ENCODE measurements around the gene TCN2.
"Not testable (repeated sequence)": the region's sequence is repeated elsewhere in the genome, so short reads cannot be mapped to it uniquely, and the experiment has no call there.

The TCN2 gene

DNA sequence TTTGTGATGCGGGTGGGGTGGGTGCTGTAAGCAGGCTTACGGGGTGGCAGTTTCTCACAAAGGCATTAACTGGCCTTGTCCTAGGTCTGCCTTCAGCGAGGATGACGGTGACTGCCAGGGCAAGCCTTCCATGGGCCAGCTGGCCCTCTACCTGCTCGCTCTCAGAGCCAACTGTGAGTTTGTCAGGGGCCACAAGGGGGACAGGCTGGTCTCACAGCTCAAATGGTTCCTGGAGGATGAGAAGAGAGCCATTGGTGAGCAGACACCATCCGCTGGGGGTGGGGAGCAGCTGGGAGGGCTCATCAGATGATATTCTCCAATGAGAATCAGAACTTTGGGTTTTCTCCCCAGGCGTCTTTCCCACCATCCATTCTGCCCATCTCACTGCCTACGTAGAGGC is 5.8 kb downstream of the TCN2 start:
- no peak for DNase-seq

GRCh38 chr22:30614268-30614667 is 7.3 kb downstream of the TCN2 start:
- DNase-seq: no peak

- no peak for DNase-seq
These were observed 7.9 kb downstream of the TCN2 start for GRCh38 chr22:30614879-30615278.

- no peak for DNase-seq
These were observed 8.6 kb downstream of the TCN2 start for GRCh38 chr22:30615543-30615954.

GRCh38 chr22:30617819-30618218 is 10.8 kb downstream of the TCN2 start:
- no peak for DNase-seq

GRCh38 chr22:30619909-30620308 is 12.9 kb downstream of the TCN2 start:
- DNase-seq: not testable (repeated sequence)

DNA sequence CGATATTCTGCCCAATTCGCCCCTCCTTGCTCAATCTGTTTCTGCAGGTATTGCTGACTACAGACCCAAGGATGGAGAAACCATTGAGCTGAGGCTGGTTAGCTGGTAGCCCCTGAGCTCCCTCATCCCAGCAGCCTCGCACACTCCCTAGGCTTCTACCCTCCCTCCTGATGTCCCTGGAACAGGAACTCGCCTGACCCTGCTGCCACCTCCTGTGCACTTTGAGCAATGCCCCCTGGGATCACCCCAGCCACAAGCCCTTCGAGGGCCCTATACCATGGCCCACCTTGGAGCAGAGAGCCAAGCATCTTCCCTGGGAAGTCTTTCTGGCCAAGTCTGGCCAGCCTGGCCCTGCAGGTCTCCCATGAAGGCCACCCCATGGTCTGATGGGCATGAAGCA is 19.4 kb downstream of the TCN2 start:
- DNase-seq: no peak

- no peak for DNase-seq
These were observed 20.5 kb downstream of the TCN2 start for GRCh38 chr22:30627471-30627870.

DNA sequence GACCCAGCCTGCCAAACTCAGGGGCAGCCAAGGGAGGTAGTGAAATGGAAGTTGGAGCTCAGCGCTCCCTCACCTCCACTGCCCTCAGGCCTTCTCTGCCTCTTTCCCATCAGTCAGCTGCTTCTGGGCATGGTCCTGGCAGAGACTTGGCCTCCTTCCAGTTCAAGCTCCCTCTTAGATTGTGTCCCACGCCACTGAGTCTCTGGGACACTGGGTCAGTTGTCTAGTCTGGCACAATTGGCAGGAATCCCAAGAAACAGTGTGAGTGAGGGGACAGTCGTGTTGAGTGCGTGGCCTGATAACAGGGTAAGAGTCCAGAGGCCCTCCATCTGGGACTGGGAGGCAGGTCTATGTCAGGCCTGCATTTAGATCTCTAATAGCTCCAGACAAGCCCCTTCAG is 21.5 kb downstream of the TCN2 start:
- DNase-seq: no peak

- DNase-seq: not testable (repeated sequence)
These were observed 24.5 kb downstream of the TCN2 start for GRCh38 chr22:30631469-30631868.

DNA sequence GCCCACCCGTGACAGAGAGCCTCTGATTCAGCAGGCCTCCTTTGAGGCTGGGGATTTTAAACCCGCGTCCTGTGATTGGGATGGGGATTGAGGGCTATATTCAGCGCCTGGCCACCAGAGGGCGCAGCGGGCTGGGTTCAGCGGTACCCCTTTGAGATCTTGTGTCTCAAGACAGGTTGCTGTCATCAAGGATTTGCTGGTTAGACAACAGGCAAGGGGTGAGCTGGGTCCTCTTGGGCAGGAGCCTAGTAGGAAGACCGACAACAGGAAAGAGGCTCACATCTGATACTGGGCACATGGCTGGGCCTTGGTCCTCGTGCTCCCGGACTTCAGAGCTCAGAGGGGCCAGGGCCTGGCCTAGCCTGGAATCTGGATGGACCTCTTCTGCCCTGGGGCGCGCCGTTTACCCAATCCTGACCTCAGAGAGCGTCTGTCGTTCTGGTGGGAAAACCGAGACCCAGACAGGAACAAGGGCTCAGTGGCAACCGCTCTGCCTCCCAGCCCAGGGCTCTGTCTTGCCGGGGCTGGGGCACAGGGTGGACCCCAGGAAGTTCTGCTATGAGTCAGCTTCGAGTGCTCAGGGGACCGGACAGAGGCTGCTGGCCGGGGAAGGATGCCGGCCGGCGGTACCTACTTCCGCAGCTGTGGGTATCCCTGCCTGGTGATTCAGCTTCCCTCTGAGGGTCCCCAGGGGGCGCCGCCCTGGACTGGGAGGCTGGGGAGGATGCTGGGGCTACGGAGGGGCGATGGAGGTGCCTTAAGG is 27.7 kb downstream of the TCN2 start:
- DNase-seq: peak; percentile 28

- DNase-seq: peak; percentile 28
These were observed 28.6 kb downstream of the TCN2 start, which contains the start of gene SLC35E4 for GRCh38 chr22:30635273-30636225. SLC35E4 (plus strand) TSS chr22:30635781; CDS start chr22:30636451, 670 bp downstream.

GRCh38 chr22:30636226-30637077 is 29.5 kb downstream of the TCN2 start:
- DNase-seq: no peak

GRCh38 chr22:30637701-30638114 is 30.7 kb downstream of the TCN2 start:
- no peak for DNase-seq

DNA sequence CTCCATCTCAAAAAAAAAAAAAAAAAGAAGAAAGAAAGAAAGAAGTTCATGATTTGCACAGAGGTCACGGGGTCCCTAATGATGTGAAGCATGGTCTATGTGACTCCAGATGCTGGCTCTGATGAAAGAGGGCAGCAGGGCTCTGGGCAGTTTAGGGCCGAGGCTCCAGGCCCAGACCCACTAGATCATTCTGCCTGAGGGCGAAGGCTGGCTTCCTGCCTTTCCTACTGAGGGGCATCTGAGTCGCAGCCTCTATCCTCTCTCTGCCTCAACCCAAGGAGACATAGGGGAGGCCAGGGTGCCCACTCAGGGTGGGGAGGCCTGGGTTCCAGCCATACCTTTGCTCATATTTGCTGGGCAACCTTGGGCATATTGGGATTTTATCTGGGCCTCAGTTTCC is 33.4 kb downstream of the TCN2 start:
- DNase-seq: no peak

GRCh38 chr22:30640839-30641430 is 34.0 kb downstream of the TCN2 start:
- DNase-seq: no peak

DNA sequence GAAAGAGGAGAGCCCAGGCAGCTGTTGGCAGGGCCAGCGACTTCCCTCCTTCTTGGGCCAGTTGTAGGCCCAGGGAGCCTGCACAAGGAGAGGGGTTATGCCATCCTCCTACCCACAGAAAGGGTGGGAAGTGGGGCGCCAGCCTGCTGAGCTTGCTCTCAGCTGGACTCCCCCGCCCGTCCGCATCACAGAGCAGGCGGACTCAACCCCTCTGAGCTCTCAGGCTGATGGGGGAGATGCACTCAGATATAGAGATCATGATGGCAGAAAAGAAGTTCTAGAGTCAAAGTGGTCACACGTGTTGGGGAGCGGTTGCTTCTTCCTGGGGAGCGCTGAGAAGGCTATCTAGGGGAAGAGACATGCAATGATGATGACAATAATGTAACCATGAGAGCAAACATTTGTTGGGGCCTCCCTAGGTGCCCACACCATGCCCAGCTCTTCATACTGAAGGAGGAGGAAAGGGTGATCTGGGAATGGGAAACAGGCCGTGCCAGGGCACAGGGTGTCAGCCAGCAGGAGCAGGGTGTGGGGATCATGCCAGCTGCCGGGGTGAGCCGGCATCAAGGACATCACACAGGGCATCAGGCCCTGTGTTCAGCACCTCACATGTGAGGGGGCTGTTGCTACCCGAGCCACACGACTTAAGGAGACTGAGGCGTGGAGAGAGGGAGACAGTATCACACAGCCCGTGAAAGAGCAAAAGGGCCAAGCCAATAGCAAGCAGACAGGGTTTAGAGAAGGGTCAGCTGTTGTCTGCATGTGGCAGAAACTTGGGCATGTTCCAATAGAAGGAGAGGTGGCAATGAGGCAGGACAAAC is 36.3 kb downstream of the TCN2 start:
- no peak for DNase-seq

DNA sequence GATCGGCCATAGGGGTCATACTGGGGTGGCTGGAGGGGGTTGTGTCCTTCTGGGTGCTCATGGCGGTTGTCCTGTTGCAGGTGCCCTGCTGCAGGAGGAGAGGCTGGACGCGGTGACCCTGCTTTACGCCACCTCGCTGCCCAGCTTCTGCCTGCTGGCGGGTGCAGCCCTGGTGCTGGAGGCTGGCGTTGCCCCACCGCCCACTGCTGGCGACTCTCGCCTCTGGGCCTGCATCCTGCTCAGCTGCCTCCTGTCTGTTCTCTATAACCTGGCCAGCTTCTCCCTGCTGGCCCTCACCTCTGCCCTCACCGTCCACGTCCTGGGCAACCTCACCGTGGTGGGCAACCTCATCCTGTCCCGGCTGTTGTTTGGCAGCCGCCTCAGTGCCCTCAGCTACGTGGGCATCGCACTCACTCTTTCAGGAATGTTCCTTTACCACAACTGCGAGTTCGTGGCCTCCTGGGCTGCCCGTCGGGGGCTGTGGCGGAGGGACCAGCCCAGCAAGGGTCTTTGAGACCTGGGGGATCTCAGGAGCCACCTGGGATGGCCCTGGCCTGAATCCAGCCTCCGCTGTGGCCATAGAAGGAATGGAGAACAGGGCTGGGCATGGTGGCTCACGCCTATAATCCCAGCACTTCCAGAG is 39.7 kb downstream of the TCN2 start:
- no peak for DNase-seq

- DNase-seq: no peak
These were observed 40.6 kb downstream of the TCN2 start for GRCh38 chr22:30647536-30647935.

GRCh38 chr22:30648825-30649224 is 41.9 kb downstream of the TCN2 start:
- no peak for DNase-seq

- no peak for DNase-seq
These were observed 42.5 kb downstream of the TCN2 start for GRCh38 chr22:30649430-30650007.

Measured in NCI-H1436 treated with DMSO at 0.1 percent for 48 hours (cell line).